Muscle of arm (tissue), 14 donors: ENCODE measurements around the gene SNX18. TPM values are rescaled to one million over a fixed set of nuclear protein-coding genes. Genes with fewer than 3 reads are reported as not detected.
"Not testable (repeated sequence)": the region's sequence is repeated elsewhere in the genome, so short reads cannot be mapped to it uniquely, and the experiment has no call there.

Experiments
- DNase-seq: peaks from one replicate; pipeline ENCODE4 v3.0.0-alpha.2; 2013
- long read RNA-seq, 11 donors: transcript quantifications; one replicate each; lab custom pipeline, GENCODE V29; 2026
- polyA plus RNA-seq, 12 donors: library from polyadenylated mRNA; unstranded; fragments of 120-200 nt; gene quantifications; one replicate each; pipeline ENCODE4 v1.2.1, GENCODE V29; 2013; ENCODE audit not compliant: insufficient read length in 12 of 12

Gene SNX18
- 10 to 100 TPM in 11 of 12 donors, not detected in 1; 23.5 to 38.2 (median 30.7) TPM for polyA plus RNA-seq
- long read RNA-seq, donor 1, full-length matches to known transcripts = 21 of 21 reads
- long read RNA-seq, donor 1, partial matches to known transcripts = 0 of 21 reads
- long read RNA-seq, donor 1, other reads (novel, unspliced or antisense) = 0 of 21 reads
- long read RNA-seq, donor 2, full-length matches to known transcripts = 11 of 30 reads
- long read RNA-seq, donor 2, partial matches to known transcripts = 0 of 30 reads
- long read RNA-seq, donor 2, other reads (novel, unspliced or antisense) = 19 of 30 reads
- long read RNA-seq, donor 3, full-length matches to known transcripts = 11 of 11 reads
- long read RNA-seq, donor 3, partial matches to known transcripts = 0 of 11 reads
- long read RNA-seq, donor 3, other reads (novel, unspliced or antisense) = 0 of 11 reads
- long read RNA-seq, donor 4, full-length matches to known transcripts = 6 of 6 reads
- long read RNA-seq, donor 4, partial matches to known transcripts = 0 of 6 reads
- long read RNA-seq, donor 4, other reads (novel, unspliced or antisense) = 0 of 6 reads
- long read RNA-seq, donor 5, full-length matches to known transcripts = 18 of 32 reads
- long read RNA-seq, donor 5, partial matches to known transcripts = 0 of 32 reads
- long read RNA-seq, donor 5, other reads (novel, unspliced or antisense) = 14 of 32 reads
- long read RNA-seq, donor 6, full-length matches to known transcripts = 10 of 10 reads
- long read RNA-seq, donor 6, partial matches to known transcripts = 0 of 10 reads
- long read RNA-seq, donor 6, other reads (novel, unspliced or antisense) = 0 of 10 reads
- long read RNA-seq, donor 7, full-length matches to known transcripts = 7 of 7 reads
- long read RNA-seq, donor 7, partial matches to known transcripts = 0 of 7 reads
- long read RNA-seq, donor 7, other reads (novel, unspliced or antisense) = 0 of 7 reads
- long read RNA-seq, donor 8, full-length matches to known transcripts = 23 of 41 reads
- long read RNA-seq, donor 8, partial matches to known transcripts = 0 of 41 reads
- long read RNA-seq, donor 8, other reads (novel, unspliced or antisense) = 18 of 41 reads
- long read RNA-seq, donor 9, full-length matches to known transcripts = 6 of 6 reads
- long read RNA-seq, donor 9, partial matches to known transcripts = 0 of 6 reads
- long read RNA-seq, donor 9, other reads (novel, unspliced or antisense) = 0 of 6 reads
- long read RNA-seq, donor 10, full-length matches to known transcripts = 11 of 22 reads
- long read RNA-seq, donor 10, partial matches to known transcripts = 0 of 22 reads
- long read RNA-seq, donor 10, other reads (novel, unspliced or antisense) = 11 of 22 reads
- long read RNA-seq, donor 11, full-length matches to known transcripts = 14 of 30 reads
- long read RNA-seq, donor 11, partial matches to known transcripts = 0 of 30 reads
- long read RNA-seq, donor 11, other reads (novel, unspliced or antisense) = 16 of 30 reads

GRCh38 chr5:54517512-54518145, at the start of gene SNX18:
TSS of gene SNX18 (plus strand) at chr5:54517759. CDS start at chr5:54517953, 194 bp downstream.
- peak; percentile 87 for DNase-seq

- no peak for DNase-seq
Observed at GRCh38 chr5:54469622-54470021, 47.9 kb upstream of the SNX18 start.

GRCh38 chr5:54470128-54470527, 47.4 kb upstream of the SNX18 start:
- peak; percentile 60 for DNase-seq

GRCh38 chr5:54470677-54471076, 46.9 kb upstream of the SNX18 start:
- DNase-seq = no peak

- DNase-seq = no peak
Observed at GRCh38 chr5:54471398-54471797, 46.2 kb upstream of the SNX18 start.

- DNase-seq = no peak
Observed at GRCh38 chr5:54476682-54477081, 40.9 kb upstream of the SNX18 start.

GRCh38 chr5:54477941-54478478, 39.5 kb upstream of the SNX18 start:
- DNase-seq = no peak

GRCh38 chr5:54480296-54480695, 37.3 kb upstream of the SNX18 start:
- DNase-seq = no peak

- DNase-seq = no peak
Observed at GRCh38 chr5:54484219-54484894, 33.2 kb upstream of the SNX18 start.

GRCh38 chr5:54485659-54486058, 31.9 kb upstream of the SNX18 start:
- DNase-seq = not testable (repeated sequence)

- not testable (repeated sequence) for DNase-seq
Observed at GRCh38 chr5:54489648-54489979, 27.9 kb upstream of the SNX18 start.

GRCh38 chr5:54491326-54491725, 26.2 kb upstream of the SNX18 start:
- no peak for DNase-seq

GRCh38 chr5:54492178-54492577, 25.4 kb upstream of the SNX18 start:
- no peak for DNase-seq

GRCh38 chr5:54495027-54495426, 22.5 kb upstream of the SNX18 start:
- DNase-seq = no peak

- DNase-seq = no peak
Observed at GRCh38 chr5:54514291-54514690, 3.3 kb upstream of the SNX18 start.

- DNase-seq = no peak
Observed at GRCh38 chr5:54514841-54515432, 2.6 kb upstream of the SNX18 start.

GRCh38 chr5:54515634-54516033, 1.9 kb upstream of the SNX18 start:
- DNase-seq = no peak

GRCh38 chr5:54516051-54516655, 1.4 kb upstream of the SNX18 start:
- DNase-seq = no peak

- no peak for DNase-seq
Observed at GRCh38 chr5:54517174-54517511, 416 bp upstream of the SNX18 start.
